ENCODE measurements around the gene ITGB2. TPM values are rescaled to one million over a fixed set of nuclear protein-coding genes. Genes with fewer than 3 reads are reported as not detected.
A peak's percentile ranks its signal among the peaks of the same experiment; 100 is the strongest.

ITGB2 gene
- total RNA-seq, 2 donors from 2014 or later = 1.6 to 2.3 TPM

DNA sequence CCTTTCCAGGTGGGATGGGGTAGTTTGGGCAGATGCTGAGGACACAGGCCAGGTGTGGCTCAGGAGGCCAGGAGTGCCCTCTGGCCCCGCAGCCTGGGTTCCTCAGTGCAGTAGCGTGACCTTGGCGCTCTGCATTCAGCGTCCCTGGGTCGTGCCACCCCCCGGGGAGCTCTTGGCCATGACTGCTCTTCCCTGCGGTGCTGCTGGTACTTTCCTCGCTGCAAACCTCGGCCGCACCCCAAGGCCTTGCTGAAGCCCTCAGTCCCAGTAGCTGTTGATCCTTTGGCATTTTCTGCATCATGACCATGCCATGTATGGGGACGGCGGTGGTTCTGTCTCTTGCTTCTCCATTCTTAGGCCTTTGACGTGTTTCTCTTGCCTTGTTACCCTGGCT is 32.9 kb upstream of the ITGB2 start:
- H3K27ac ChIP-seq (ENCODE audit: low read depth, low read length) = no peak overlapping the region
- H3K9me3 ChIP-seq (ENCODE audit: control insufficient read depth, low read length) = no peaks in the 10 kb centered on the region
- H3K36me3 Mint-ChIP-seq (ENCODE audit: low read depth) = peaks cover 15% of the 10 kb centered on the region
- WGBS, 2 experiments (ENCODE audit: insufficient coverage in 1 of 2, insufficient read length in 1 of 2) = 96 to 98% methylated on average over 11 to 13 of the region's 13 CpGs
- H3K36me3 ChIP-seq (ENCODE audit: control insufficient read depth, insufficient read depth, low read length) = peaks cover 15% of the 10 kb centered on the region
- H3K27me3 Mint-ChIP-seq (ENCODE audit: insufficient read depth) = no peaks in the 10 kb centered on the region
- H3K4me3 ChIP-seq (ENCODE audit: low read length) = no peak overlapping the region
- H3K27me3 ChIP-seq (ENCODE audit: control insufficient read depth, insufficient read depth, low read length, poor library complexity, severe bottlenecking) = no peaks in the 10 kb centered on the region
- no peak overlapping the region for H3K4me3 Mint-ChIP-seq
- H3K27ac Mint-ChIP-seq = no peak overlapping the region
- H3K4me1 ChIP-seq (ENCODE audit: control insufficient read depth, insufficient read depth, low read length) = no peaks in the 10 kb centered on the region
- H3K9me3 Mint-ChIP-seq = no peaks in the 10 kb centered on the region
- H3K4me1 Mint-ChIP-seq = peaks cover under 1% of the 10 kb centered on the region
- H3K9ac ChIP-seq (ENCODE audit: extremely low read depth, low read length, poor library complexity, severe bottlenecking) = no peak overlapping the region
- TF ChIP-seq CTCF (conservative IDR thresholded peaks at IDR 0.05) = no peak
- no peak for DNase-seq

GRCh38 chr21:44952929-44953627 is 32.4 kb upstream of the ITGB2 start:
- Histone ChIP-seq H3K36me3 (ENCODE audit: control insufficient read depth, insufficient read depth, low read length) (peaks cover 15% of the 10 kb centered on the region), H3K4me3 (ENCODE audit: low read length) (no peak overlapping the region), H3K9ac (ENCODE audit: extremely low read depth, low read length, poor library complexity, severe bottlenecking) (no peak overlapping the region), H3K27ac (ENCODE audit: low read depth, low read length) (no peak overlapping the region), H3K9me3 (ENCODE audit: control insufficient read depth, low read length) (no peaks in the 10 kb centered on the region), H3K4me1 (ENCODE audit: control insufficient read depth, insufficient read depth, low read length) (no peaks in the 10 kb centered on the region), H3K27me3 (ENCODE audit: control insufficient read depth, insufficient read depth, low read length, poor library complexity, severe bottlenecking) (no peaks in the 10 kb centered on the region)
- Mint-ChIP-seq H3K27me3 (ENCODE audit: insufficient read depth) (no peaks in the 10 kb centered on the region), H3K4me1 (no peaks in the 10 kb centered on the region), H3K9me3 (no peaks in the 10 kb centered on the region), H3K27ac (no peak overlapping the region), H3K36me3 (ENCODE audit: low read depth) (peaks cover 15% of the 10 kb centered on the region), H3K4me3 (no peak overlapping the region)
- 95% methylated on average over 9 to 25 of the region's 25 CpGs for WGBS, 2 experiments (ENCODE audit: insufficient coverage in 1 of 2, insufficient read length in 1 of 2)
- no peak for TF ChIP-seq CTCF (conservative IDR thresholded peaks at IDR 0.05)
- DNase-seq = no peak

- H3K36me3 Mint-ChIP-seq (ENCODE audit: low read depth) = peaks cover 15% of the 10 kb centered on the region
- WGBS, 2 experiments (ENCODE audit: insufficient coverage in 1 of 2, insufficient read length in 1 of 2) = 88 to 99% methylated on average over 7 to 24 of the region's 24 CpGs
- H3K9ac ChIP-seq (ENCODE audit: extremely low read depth, low read length, poor library complexity, severe bottlenecking) = no peak overlapping the region
- H3K9me3 Mint-ChIP-seq = no peaks in the 10 kb centered on the region
- H3K4me1 ChIP-seq (ENCODE audit: control insufficient read depth, insufficient read depth, low read length) = no peaks in the 10 kb centered on the region
- no peak overlapping the region for H3K27ac ChIP-seq (ENCODE audit: low read depth, low read length)
- H3K4me3 Mint-ChIP-seq = no peak overlapping the region
- H3K4me1 Mint-ChIP-seq = no peaks in the 10 kb centered on the region
- no peak for DNase-seq
- H3K36me3 ChIP-seq (ENCODE audit: control insufficient read depth, insufficient read depth, low read length) = peaks cover 13% of the 10 kb centered on the region
- no peaks in the 10 kb centered on the region for H3K27me3 ChIP-seq (ENCODE audit: control insufficient read depth, insufficient read depth, low read length, poor library complexity, severe bottlenecking)
- H3K4me3 ChIP-seq (ENCODE audit: low read length) = no peak overlapping the region
- H3K9me3 ChIP-seq (ENCODE audit: control insufficient read depth, low read length) = no peaks in the 10 kb centered on the region
- TF ChIP-seq CTCF (conservative IDR thresholded peaks at IDR 0.05) = no peak
- H3K27ac Mint-ChIP-seq = peak overlapping the region; percentile 70
- H3K27me3 Mint-ChIP-seq (ENCODE audit: insufficient read depth) = no peaks in the 10 kb centered on the region
Observed at GRCh38 chr21:44952116-44952928, 31.6 kb upstream of the ITGB2 start.
